OCI-LY3 (cell line): ENCODE data around the gene COG5.

Experiments
- EZH2phosphoT487 ChIP-seq: fragments of 200-600 bp; shearing (Covaris generic); IDR thresholded peaks from 2 replicates; pipeline ENCODE4 v1.6.1; 2018; ENCODE audit warnings: antibody characterized with exemption, mixed run types, low read depth
- TF ChIP-seq, protein P1 (sequence below): fragments of 200-600, 300-600 bp; sonication (generic); IDR thresholded peaks from 2 replicates; pipeline ENCODE4 v1.5.1; 2014; ENCODE audit warnings: antibody characterized with exemption, low read length, low read depth

GRCh38 chr7:107594961-107595737, 31.4 kb upstream of the COG5 start:
- TF ChIP-seq, protein P1, sequence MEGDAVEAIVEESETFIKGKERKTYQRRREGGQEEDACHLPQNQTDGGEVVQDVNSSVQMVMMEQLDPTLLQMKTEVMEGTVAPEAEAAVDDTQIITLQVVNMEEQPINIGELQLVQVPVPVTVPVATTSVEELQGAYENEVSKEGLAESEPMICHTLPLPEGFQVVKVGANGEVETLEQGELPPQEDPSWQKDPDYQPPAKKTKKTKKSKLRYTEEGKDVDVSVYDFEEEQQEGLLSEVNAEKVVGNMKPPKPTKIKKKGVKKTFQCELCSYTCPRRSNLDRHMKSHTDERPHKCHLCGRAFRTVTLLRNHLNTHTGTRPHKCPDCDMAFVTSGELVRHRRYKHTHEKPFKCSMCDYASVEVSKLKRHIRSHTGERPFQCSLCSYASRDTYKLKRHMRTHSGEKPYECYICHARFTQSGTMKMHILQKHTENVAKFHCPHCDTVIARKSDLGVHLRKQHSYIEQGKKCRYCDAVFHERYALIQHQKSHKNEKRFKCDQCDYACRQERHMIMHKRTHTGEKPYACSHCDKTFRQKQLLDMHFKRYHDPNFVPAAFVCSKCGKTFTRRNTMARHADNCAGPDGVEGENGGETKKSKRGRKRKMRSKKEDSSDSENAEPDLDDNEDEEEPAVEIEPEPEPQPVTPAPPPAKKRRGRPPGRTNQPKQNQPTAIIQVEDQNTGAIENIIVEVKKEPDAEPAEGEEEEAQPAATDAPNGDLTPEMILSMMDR, result no peak
- no peak for TF ChIP-seq EZH2phosphoT487
